ENCODE results near the gene PAX8.

The PAX8 gene

DNA sequence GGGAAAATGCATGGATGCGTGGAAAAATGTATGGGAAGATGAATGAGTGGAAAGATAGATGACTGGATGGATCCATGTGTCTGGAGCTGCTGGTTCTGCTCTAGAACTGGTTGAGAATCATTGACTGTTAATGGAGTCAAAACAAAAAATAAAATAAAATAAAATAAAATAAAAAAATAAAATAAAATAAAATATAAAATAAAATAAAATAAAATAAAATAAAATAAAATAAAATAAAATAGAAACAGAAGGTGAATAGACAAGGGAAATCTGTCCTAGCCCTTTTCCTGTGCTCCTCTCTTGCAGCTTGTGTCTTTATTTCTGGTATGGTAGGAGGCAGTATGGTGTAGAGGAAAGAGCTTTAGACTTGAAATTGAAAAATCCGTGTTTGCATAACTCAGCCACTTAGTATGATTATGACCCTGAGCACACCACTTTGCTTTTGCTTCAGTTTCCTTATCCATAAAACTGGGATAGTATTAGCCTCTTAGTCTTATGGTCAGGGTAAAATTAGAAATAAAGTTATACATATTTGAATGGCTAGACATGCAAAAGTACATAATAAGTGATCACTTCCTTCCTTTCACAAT is 54.0 kb downstream of the PAX8 start:
- H3K9ac ChIP-seq (ENCODE audit: low read depth, low read length), result no peak overlapping the region
- no peaks in the 10 kb centered on the region for H3K27me3 ChIP-seq (ENCODE audit: insufficient read depth, low read length, poor library complexity)
- H4K20me1 ChIP-seq (ENCODE audit: insufficient read depth, low read length), result no peaks in the 10 kb centered on the region
- no peak overlapping the region for H2AFZ ChIP-seq (ENCODE audit: low read depth, low read length)
- DNase-seq (no peak), ATAC-seq (ENCODE audit: insufficient read depth, low read depth) (no peak)
- H3K4me2 ChIP-seq (ENCODE audit: insufficient read depth, low read length), result no peak overlapping the region
- TF ChIP-seq, protein P1, sequence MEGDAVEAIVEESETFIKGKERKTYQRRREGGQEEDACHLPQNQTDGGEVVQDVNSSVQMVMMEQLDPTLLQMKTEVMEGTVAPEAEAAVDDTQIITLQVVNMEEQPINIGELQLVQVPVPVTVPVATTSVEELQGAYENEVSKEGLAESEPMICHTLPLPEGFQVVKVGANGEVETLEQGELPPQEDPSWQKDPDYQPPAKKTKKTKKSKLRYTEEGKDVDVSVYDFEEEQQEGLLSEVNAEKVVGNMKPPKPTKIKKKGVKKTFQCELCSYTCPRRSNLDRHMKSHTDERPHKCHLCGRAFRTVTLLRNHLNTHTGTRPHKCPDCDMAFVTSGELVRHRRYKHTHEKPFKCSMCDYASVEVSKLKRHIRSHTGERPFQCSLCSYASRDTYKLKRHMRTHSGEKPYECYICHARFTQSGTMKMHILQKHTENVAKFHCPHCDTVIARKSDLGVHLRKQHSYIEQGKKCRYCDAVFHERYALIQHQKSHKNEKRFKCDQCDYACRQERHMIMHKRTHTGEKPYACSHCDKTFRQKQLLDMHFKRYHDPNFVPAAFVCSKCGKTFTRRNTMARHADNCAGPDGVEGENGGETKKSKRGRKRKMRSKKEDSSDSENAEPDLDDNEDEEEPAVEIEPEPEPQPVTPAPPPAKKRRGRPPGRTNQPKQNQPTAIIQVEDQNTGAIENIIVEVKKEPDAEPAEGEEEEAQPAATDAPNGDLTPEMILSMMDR (IDR thresholded peaks at IDR 0.05; ENCODE audit: borderline replicate concordance, extremely low read depth, low read length, poor library complexity, severe bottlenecking), result no peak
- no peak for TF ChIP-seq EZH2 (IDR thresholded peaks at IDR 0.05; ENCODE audit: borderline replicate concordance, low read depth, low read length, severe bottlenecking)
- H3K36me3 ChIP-seq (ENCODE audit: insufficient read depth, low read length), result no peaks in the 10 kb centered on the region
- H3K27ac ChIP-seq (ENCODE audit: low read length), result no peak overlapping the region
- no peaks in the 10 kb centered on the region for H3K79me2 ChIP-seq (ENCODE audit: insufficient read depth, low read length)
- H3K4me3 ChIP-seq (ENCODE audit: low read depth in 1 of 2, low read length in 2 of 2), result no peak overlapping the region
- H3K9me3 ChIP-seq (ENCODE audit: insufficient read depth, low read length, severe bottlenecking), result no peaks in the 10 kb centered on the region
- no peaks in the 10 kb centered on the region for H3K4me1 ChIP-seq (ENCODE audit: insufficient read depth, low read length)

DNA sequence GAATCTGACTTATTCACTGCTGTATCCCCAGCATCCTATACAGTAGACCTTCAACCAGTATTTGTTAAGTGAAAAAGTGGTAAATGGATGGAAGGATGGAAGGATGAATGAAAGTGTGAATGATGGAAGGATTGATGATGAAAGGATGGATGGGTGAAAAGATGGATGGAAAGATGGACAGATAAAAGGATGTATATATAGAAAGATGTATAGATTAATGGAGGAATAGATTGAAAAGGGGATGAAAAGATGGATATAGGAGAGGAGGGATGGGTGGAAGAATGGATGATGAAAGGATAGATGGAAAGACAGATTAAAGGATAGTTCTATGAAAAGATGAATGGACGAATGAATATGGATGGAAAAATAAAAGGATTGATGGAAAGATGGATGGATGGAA is 54.9 kb downstream of the PAX8 start:
- H3K4me1 ChIP-seq (ENCODE audit: insufficient read depth, low read length), result no peaks in the 10 kb centered on the region
- DNase-seq (no peak), ATAC-seq (ENCODE audit: insufficient read depth, low read depth) (no peak)
- H3K9ac ChIP-seq (ENCODE audit: low read depth, low read length), result no peak overlapping the region
- no peak overlapping the region for H3K4me2 ChIP-seq (ENCODE audit: insufficient read depth, low read length)
- no peaks in the 10 kb centered on the region for H3K27me3 ChIP-seq (ENCODE audit: insufficient read depth, low read length, poor library complexity)
- no peaks in the 10 kb centered on the region for H3K79me2 ChIP-seq (ENCODE audit: insufficient read depth, low read length)
- no peak overlapping the region for H2AFZ ChIP-seq (ENCODE audit: low read depth, low read length)
- H3K36me3 ChIP-seq (ENCODE audit: insufficient read depth, low read length), result no peaks in the 10 kb centered on the region
- no peaks in the 10 kb centered on the region for H3K9me3 ChIP-seq (ENCODE audit: insufficient read depth, low read length, severe bottlenecking)
- no peak overlapping the region for H3K4me3 ChIP-seq (ENCODE audit: low read depth in 1 of 2, low read length in 2 of 2)
- H4K20me1 ChIP-seq (ENCODE audit: insufficient read depth, low read length), result no peaks in the 10 kb centered on the region
- TF ChIP-seq EZH2 (IDR thresholded peaks at IDR 0.05; ENCODE audit: borderline replicate concordance, low read depth, low read length, severe bottlenecking), result no peak
- no peak overlapping the region for H3K27ac ChIP-seq (ENCODE audit: low read length)

- no peak for ATAC-seq (ENCODE audit: insufficient read depth, low read depth)
- Histone ChIP-seq H3K4me1 (ENCODE audit: insufficient read depth, low read length) (no peaks in the 10 kb centered on the region), H3K27me3 (ENCODE audit: insufficient read depth, low read length, poor library complexity) (no peaks in the 10 kb centered on the region)
These were observed 56.9 kb downstream of the PAX8 start for GRCh38 chr2:113221846-113222245.

GRCh38 chr2:113220970-113221708 is 57.6 kb downstream of the PAX8 start:
- ATAC-seq (ENCODE audit: insufficient read depth, low read depth) (no peak), DNase-seq (no peak)
- Histone ChIP-seq H3K4me3 (ENCODE audit: low read depth in 1 of 2, low read length in 2 of 2) (no peak overlapping the region), H3K9ac (ENCODE audit: low read depth, low read length) (no peak overlapping the region), H3K27me3 (ENCODE audit: insufficient read depth, low read length, poor library complexity) (no peaks in the 10 kb centered on the region), H3K4me2 (ENCODE audit: insufficient read depth, low read length) (no peak overlapping the region), H3K4me1 (ENCODE audit: insufficient read depth, low read length) (no peaks in the 10 kb centered on the region), H4K20me1 (ENCODE audit: insufficient read depth, low read length) (no peaks in the 10 kb centered on the region), H2AFZ (ENCODE audit: low read depth, low read length) (no peak overlapping the region), H3K36me3 (ENCODE audit: insufficient read depth, low read length) (no peaks in the 10 kb centered on the region), H3K9me3 (ENCODE audit: insufficient read depth, low read length, severe bottlenecking) (no peaks in the 10 kb centered on the region), H3K79me2 (ENCODE audit: insufficient read depth, low read length) (no peaks in the 10 kb centered on the region), H3K27ac (ENCODE audit: low read length) (no peak overlapping the region)
- TF ChIP-seq EZH2 (IDR thresholded peaks at IDR 0.05; ENCODE audit: borderline replicate concordance, low read depth, low read length, severe bottlenecking), result no peak
- TF ChIP-seq, protein P1 (IDR thresholded peaks at IDR 0.05; ENCODE audit: borderline replicate concordance, extremely low read depth, low read length, poor library complexity, severe bottlenecking), result no peak

More at GRCh38 chr2:113221846-113222245, 56.9 kb downstream of the PAX8 start:
- Histone ChIP-seq H3K79me2 (ENCODE audit: insufficient read depth, low read length) (no peaks in the 10 kb centered on the region), H3K9ac (ENCODE audit: low read depth, low read length) (no peak overlapping the region), H3K27ac (ENCODE audit: low read length) (no peak overlapping the region), H3K4me2 (ENCODE audit: insufficient read depth, low read length) (no peak overlapping the region), H3K9me3 (ENCODE audit: insufficient read depth, low read length, severe bottlenecking) (no peaks in the 10 kb centered on the region), H4K20me1 (ENCODE audit: insufficient read depth, low read length) (no peaks in the 10 kb centered on the region), H3K36me3 (ENCODE audit: insufficient read depth, low read length) (no peaks in the 10 kb centered on the region), H3K4me3 (ENCODE audit: low read depth in 1 of 2, low read length in 2 of 2) (no peak overlapping the region), H2AFZ (ENCODE audit: low read depth, low read length) (no peak overlapping the region)
- DNase-seq, result no peak
- TF ChIP-seq, protein P1 (IDR thresholded peaks at IDR 0.05; ENCODE audit: borderline replicate concordance, extremely low read depth, low read length, poor library complexity, severe bottlenecking), result no peak
- TF ChIP-seq EZH2 (IDR thresholded peaks at IDR 0.05; ENCODE audit: borderline replicate concordance, low read depth, low read length, severe bottlenecking), result no peak

All from DND-41 (cell line).